Effector memory CD8-positive, alpha-beta T cell (primary cell): ENCODE data around the gene SH3YL1.

Source experiments
- ATAC-seq: fragments of 150-1000 bp; cut with Tn5 transposase; replicated peaks from 2 replicates; pipeline ENCODE4 v1.10.0; 2021; ENCODE audit warnings: mild to moderate bottlenecking, moderate library complexity
- DNase-seq, 3 experiments: peaks; one replicate each; pipeline ENCODE4 v3.0.0; 2021
- H3K27ac Mint-ChIP-seq, 2 donors: one replicate each; pipeline ENCODE4 v1.8.0; 2022; ENCODE audit warnings: mild to moderate bottlenecking in 2 of 2, mixed read lengths in 2 of 2, moderate library complexity in 2 of 2
- H3K27me3 Mint-ChIP-seq, 2 donors: one replicate each; pipeline ENCODE4 v1.8.0; 2022; ENCODE audit warnings: mixed read lengths in 2 of 2
- H3K36me3 Mint-ChIP-seq: one replicate; pipeline ENCODE4 v1.8.0; 2022; ENCODE audit warnings: mild to moderate bottlenecking, moderate library complexity, mixed read lengths; ENCODE audit not compliant: insufficient read depth
- H3K4me1 Mint-ChIP-seq, 2 donors: one replicate each; pipeline ENCODE4 v1.8.0; 2022; ENCODE audit warnings: low read depth in 2 of 2, mixed read lengths in 2 of 2
- H3K4me3 Mint-ChIP-seq, 2 donors: one replicate each; pipeline ENCODE4 v1.8.0; 2022; ENCODE audit warnings: mild to moderate bottlenecking in 2 of 2, mixed read lengths in 2 of 2, moderate library complexity in 2 of 2
- H3K9me3 Mint-ChIP-seq, 2 donors: one replicate each; pipeline ENCODE4 v1.8.0; 2022; ENCODE audit warnings: mixed read lengths in 2 of 2

Gene SH3YL1

DNA sequence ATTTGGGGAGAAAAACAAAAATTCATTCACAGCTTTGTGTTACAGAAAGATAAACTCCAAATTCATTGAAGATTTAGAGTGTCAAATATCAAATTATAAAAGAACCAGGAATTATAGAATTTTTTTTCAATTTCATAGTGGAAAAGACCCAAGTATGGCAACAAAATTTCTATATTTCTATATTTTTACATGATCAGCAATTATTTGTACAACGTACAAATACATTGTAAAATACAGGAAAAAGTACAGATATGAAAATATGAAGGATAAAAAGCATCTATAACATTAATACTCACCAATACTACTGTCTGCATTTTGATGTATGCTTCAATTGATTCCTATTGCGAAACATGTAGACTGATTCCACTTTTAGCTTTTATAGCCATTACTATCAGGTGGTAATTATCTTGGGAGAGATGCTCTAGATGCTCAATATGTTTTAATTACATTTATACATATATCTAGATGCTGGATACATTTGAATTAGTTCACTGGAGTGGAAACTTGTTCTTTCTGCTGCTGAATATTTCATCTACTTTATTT, 4.0 kb downstream of the SH3YL1 start:
- no peak for ATAC-seq
- Mint-ChIP-seq H3K36me3 (peaks cover 8% of the 10 kb centered on the region), H3K4me3 (no peak overlapping the region), H3K4me1 (peaks cover 2 to 4% of the 10 kb centered on the region in 2 donors), H3K9me3 (no peaks in the 10 kb centered on the region), H3K27ac (no peak overlapping the region), H3K27me3 (no peaks in the 10 kb centered on the region)
- DNase-seq, result no peak

DNA sequence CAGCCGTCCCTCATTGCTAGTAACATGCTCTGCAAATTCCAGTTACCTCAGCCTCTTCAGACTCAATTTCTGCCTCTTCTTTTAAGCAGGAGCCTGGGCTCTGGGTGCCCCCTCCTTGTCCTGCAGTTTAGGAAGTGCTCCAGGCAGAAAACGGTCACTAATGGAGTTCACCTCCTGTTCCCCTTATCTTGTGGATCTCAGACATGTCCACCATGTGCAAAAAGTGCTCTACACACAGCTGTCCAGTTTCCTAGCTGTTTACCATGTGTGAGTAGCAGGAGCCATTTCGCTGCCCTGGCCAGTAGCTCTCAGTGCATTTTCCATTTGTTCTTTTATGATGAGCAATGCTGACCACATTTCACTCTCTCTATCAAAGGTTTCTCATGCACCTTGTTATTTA, 4.9 kb downstream of the SH3YL1 start:
- H3K27me3 Mint-ChIP-seq, result no peaks in the 10 kb centered on the region
- H3K36me3 Mint-ChIP-seq, result peaks cover 3% of the 10 kb centered on the region
- ATAC-seq (no peak), DNase-seq (no peak)
- no peak overlapping the region for H3K27ac Mint-ChIP-seq
- H3K4me1 Mint-ChIP-seq, result no peaks in the 10 kb centered on the region
- no peaks in the 10 kb centered on the region for H3K9me3 Mint-ChIP-seq
- H3K4me3 Mint-ChIP-seq, result no peak overlapping the region

DNA sequence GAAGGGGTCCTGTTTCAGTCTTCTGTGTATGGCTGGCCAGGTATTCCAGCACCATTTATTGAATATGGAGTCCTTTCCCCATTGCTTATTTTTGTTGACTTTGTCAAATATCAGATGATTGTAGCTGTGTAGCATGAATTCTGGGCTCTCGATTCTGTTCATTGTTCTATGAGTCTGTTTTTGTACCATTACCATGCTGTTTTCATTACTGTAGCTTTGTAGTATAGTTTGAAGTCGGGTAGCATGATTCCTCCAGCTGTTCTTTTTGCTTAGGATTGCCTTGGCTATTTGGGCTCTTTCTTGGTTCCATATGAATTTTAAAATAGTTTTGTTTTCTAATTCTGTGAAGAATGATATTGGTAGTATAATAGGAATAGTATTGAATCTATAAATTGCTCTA, 6.0 kb downstream of the SH3YL1 start:
- H3K27me3 Mint-ChIP-seq, result no peaks in the 10 kb centered on the region
- no peaks in the 10 kb centered on the region for H3K9me3 Mint-ChIP-seq
- no peak for DNase-seq
- H3K4me3 Mint-ChIP-seq, result no peak overlapping the region
- H3K27ac Mint-ChIP-seq, result no peak overlapping the region
- peaks cover 3% of the 10 kb centered on the region for H3K36me3 Mint-ChIP-seq
- no peaks in the 10 kb centered on the region for H3K4me1 Mint-ChIP-seq
- ATAC-seq, result no peak

DNA sequence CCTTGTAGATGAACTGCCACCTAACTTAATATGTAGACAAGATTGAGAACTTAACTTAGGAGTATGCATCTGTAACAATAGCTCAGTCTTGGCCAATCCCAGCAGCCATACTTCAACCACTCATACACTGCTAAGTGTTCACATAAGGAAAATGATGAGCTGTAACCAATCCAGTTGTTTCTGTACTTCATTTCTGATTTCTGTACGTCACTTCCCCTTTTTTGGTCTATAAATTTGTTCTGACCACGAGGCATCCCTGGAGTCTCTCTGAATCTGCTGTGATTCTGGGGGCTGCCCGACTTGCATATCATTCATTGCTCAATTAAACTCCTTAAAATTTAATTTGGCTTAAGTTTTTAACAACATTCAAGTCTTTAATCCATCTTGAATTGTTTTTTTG, 6.4 kb downstream of the SH3YL1 start:
- no peaks in the 10 kb centered on the region for H3K27me3 Mint-ChIP-seq
- H3K4me3 Mint-ChIP-seq, result no peak overlapping the region
- H3K27ac Mint-ChIP-seq, result no peak overlapping the region
- H3K36me3 Mint-ChIP-seq, result peaks cover 3% of the 10 kb centered on the region
- H3K4me1 Mint-ChIP-seq, result no peaks in the 10 kb centered on the region
- DNase-seq, result no peak
- H3K9me3 Mint-ChIP-seq, result no peaks in the 10 kb centered on the region
- no peak for ATAC-seq

DNA sequence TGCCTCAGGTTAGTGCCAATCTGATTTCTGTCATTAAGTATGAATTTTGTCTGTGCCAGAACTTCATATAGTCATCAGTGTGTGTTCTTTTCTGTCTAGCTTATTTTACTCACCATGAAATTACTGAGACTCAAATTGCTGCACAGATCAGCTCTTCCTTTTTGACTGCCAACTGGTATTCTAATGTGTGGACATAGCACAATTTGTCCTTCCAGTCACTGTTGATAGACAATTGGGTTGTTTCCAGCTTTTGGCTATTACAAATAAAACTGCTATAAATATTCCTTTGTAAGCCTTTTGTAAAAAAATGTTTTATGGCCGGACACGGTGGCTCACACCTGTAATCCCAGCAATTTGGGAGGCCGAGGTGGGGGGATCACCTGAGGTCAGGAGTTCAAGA, 7.7 kb downstream of the SH3YL1 start:
- no peak overlapping the region for H3K27ac Mint-ChIP-seq
- no peak overlapping the region for H3K4me3 Mint-ChIP-seq
- H3K4me1 Mint-ChIP-seq, result no peaks in the 10 kb centered on the region
- H3K36me3 Mint-ChIP-seq, result peaks cover 3% of the 10 kb centered on the region
- no peaks in the 10 kb centered on the region for H3K9me3 Mint-ChIP-seq
- ATAC-seq (no peak), DNase-seq (no peak)
- no peaks in the 10 kb centered on the region for H3K27me3 Mint-ChIP-seq

DNA sequence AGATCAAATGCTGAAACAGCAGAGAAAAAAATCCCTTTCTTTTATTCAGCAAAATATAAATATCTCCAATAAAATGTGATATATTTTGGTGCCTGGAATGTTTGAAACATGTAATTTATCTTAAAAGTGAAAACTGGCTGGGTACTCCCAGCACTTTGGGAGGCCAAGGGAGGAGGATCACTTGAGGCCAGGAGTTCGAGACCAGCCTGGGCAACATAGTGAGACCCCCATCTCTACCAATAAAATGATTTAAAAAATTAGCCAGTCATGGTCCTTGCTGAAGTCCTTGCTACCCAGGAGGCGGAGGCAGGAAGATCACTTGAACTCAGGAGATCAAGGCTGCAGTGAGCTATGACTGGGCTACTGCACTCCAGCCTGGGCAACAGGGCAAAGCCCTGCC, 8.6 kb downstream of the SH3YL1 start:
- Mint-ChIP-seq H3K27ac (no peak overlapping the region), H3K9me3 (no peaks in the 10 kb centered on the region), H3K4me3 (no peak overlapping the region), H3K36me3 (peaks cover 3% of the 10 kb centered on the region), H3K4me1 (no peaks in the 10 kb centered on the region), H3K27me3 (no peaks in the 10 kb centered on the region)
- ATAC-seq (no peak), DNase-seq (no peak)

DNA sequence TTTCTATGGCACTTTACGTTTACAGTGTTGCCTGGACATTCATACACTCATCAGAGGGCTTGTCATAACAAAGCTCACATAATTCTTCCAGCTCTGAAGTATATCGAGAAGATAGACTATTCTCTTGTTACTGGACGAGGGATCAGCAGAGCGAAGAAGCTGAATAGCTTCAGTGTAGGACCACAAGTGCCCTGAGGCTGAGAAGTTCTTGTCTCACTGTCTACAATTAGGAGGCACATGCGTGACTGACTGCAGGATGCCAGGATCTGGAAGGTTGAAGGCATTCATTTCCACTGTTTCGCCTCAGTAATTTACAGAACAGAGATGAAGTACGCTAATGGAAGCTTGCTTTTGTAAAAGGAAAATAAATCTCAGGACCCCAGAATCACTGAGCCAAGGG, 9.6 kb downstream of the SH3YL1 start:
- Mint-ChIP-seq H3K27ac (no peak overlapping the region), H3K27me3 (no peaks in the 10 kb centered on the region), H3K4me3 (no peak overlapping the region), H3K4me1 (no peaks in the 10 kb centered on the region), H3K9me3 (no peaks in the 10 kb centered on the region), H3K36me3 (peaks cover 3% of the 10 kb centered on the region)
- DNase-seq (no peak), ATAC-seq (no peak)

DNA sequence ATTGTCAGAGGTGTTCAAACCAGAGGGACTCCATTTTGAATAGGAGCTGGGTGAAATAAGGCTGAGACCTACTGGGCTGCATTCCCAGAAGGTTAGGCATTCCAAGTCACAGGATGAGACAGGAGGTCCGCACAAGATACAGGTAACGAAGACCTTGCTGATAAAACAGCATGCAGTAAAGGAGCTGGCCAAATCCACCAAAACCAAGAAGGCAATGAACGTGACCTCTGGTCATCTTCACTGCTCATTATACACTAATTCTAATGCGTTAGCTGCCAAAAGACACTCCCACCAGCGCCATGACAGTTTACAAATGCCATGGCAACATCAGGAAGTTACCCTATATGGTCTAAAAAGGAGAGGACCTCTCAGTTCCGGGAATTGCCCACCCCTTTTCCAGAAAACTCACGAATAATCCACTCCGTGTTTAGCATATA, 10.6 kb downstream of the SH3YL1 start:
- Mint-ChIP-seq H3K36me3 (no peaks in the 10 kb centered on the region), H3K4me1 (no peaks in the 10 kb centered on the region), H3K27me3 (no peaks in the 10 kb centered on the region), H3K9me3 (no peaks in the 10 kb centered on the region), H3K4me3 (no peak overlapping the region), H3K27ac (no peak overlapping the region)
- ATAC-seq (no peak), DNase-seq (no peak)

DNA sequence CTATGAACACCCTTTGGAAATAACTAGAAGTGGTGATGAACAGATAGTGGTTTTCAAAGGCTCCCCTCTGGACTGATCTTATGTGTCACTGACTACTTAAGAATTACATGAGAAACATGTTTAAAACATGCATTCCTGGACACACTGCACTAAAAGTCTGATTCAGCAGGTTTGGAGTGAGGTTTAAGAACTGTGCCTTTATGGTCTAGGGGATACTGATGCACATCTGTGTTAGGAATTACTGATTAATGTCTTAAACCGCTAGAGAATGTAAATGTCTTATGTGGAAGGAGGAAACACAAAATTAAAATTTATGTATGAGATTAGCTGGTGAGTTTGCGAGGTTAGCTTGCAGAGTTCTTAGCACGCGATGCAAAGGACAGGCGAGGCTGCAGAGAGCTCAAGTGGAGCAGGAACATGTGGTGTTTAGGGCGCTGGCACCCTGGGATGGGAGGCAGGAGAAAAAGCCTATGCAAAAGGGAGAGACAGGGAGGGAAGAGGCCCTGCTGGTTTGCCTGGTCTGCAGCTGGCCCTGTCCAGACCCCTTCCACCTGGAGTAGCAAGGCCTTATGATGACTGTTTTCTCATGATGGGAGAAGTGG, 11.7 kb downstream of the SH3YL1 start:
- no peak for ATAC-seq
- Mint-ChIP-seq H3K36me3 (peaks cover under 1% of the 10 kb centered on the region), H3K4me1 (no peaks in the 10 kb centered on the region), H3K27me3 (no peaks in the 10 kb centered on the region), H3K27ac (peak overlapping the region in 1 of 2 donors; percentile 5), H3K9me3 (no peaks in the 10 kb centered on the region), H3K4me3 (no peak overlapping the region)
- no peak for DNase-seq

DNA sequence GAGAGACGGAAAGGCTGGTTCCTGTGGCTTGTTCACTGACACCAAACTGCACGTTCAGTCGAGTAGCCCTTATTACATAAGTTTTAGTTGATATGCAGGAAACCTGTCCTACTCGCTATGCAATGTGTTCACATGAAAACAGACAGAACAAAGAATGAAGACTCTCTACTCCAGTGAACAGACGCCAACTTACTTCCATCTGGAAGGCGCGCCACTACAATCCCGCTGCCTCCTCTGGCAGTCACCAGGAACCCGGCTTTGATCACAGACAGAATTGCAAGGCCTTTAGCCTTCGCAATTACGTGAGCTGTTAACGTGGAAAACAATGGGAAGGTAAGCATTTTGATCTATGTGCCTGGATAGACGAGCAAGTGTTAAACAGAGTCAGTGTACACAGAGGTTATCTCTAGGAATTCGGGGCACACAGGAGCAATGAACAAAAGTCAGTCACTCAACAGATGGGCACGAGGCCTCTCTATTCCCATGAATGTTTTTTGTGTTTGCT, 14.2 kb downstream of the SH3YL1 start:
- DNase-seq, result no peak
- Mint-ChIP-seq H3K36me3 (peaks cover 4% of the 10 kb centered on the region), H3K27me3 (no peaks in the 10 kb centered on the region), H3K4me3 (no peak overlapping the region), H3K4me1 (peaks cover 3 to 5% of the 10 kb centered on the region in 2 donors), H3K27ac (no peak overlapping the region), H3K9me3 (no peaks in the 10 kb centered on the region)
- no peak for ATAC-seq

DNA sequence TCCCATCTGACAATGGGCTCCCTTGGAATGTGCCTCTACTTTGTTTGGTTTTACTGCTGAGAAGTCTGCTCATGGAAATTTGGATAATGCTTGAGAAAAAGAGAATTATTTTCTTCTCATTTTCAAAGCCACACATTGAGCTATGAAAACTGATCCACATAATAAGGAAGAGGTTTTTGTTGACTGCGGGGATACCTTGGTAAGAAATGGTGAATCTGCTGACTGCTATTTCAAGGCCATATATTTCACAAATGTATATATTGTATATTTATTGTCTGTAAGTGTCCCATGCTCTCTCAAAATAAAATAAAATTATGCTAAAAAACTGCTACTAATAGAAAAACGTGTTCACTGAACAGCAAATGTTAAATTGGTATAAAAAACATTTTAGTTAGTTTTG, 15.1 kb downstream of the SH3YL1 start:
- no peak overlapping the region for H3K4me3 Mint-ChIP-seq
- H3K9me3 Mint-ChIP-seq, result no peaks in the 10 kb centered on the region
- no peak overlapping the region for H3K27ac Mint-ChIP-seq
- no peaks in the 10 kb centered on the region for H3K27me3 Mint-ChIP-seq
- peaks cover 4% of the 10 kb centered on the region for H3K36me3 Mint-ChIP-seq
- DNase-seq (no peak), ATAC-seq (no peak)
- H3K4me1 Mint-ChIP-seq, result peaks cover 3 to 5% of the 10 kb centered on the region in 2 donors

DNA sequence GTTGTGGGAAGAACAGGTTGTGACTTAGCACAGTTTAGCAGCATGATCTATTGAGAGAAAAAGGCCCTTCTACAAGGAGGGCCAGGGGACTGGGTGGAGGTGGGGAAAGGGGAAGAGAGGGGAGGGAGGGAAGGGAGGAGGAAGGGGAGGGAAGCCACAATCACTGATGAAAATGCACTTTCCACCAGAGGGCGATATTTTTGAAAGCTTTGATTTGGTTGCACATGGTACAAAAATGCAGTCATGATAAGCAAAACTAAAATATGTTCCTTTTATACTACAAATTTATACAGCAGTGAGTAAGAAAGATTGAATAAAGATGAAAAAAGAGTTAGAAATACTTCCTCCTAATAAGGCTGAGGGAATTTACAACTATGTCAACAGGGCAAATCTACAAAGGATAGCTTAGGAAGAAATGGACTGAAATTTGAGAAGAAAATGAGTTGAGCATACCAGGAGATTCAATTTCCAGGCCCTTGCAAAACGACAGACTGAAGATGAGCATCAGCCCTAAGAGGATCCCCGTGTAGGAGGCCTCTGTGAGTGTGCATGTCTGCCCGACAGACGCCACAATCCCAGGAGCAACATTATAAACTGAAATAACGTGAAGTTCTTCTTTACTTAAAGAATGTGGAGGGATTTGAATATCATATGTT, 17.2 kb downstream of the SH3YL1 start:
- H3K27me3 Mint-ChIP-seq, result no peaks in the 10 kb centered on the region
- peak; percentile 31 to 38 (median 37) for DNase-seq
- H3K9me3 Mint-ChIP-seq, result no peaks in the 10 kb centered on the region
- H3K4me1 Mint-ChIP-seq, result peaks cover 3 to 5% of the 10 kb centered on the region in 2 donors
- peak; percentile 37 for ATAC-seq
- peaks cover 4% of the 10 kb centered on the region for H3K36me3 Mint-ChIP-seq
- no peak overlapping the region for H3K4me3 Mint-ChIP-seq
- no peak overlapping the region for H3K27ac Mint-ChIP-seq

DNA sequence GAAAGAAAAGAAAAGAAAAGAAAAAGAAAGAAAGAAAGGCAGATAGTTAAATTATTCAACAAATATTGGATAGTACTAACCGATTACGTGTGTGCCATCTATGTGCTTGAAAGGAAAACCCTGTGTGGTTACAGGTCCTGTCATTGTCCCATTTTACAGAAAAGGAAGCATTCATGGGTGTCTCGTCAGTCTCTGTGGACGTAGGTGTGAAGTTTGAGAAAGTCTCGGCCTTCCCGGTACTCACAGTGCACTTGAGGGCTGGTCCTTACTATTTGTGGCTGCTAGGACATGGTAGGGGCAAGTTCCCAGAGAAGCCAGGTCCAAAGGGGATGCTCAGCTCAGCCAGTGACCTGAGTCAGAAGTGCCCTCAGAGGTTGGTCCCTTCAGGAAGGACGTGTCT, 19.3 kb downstream of the SH3YL1 start:
- Mint-ChIP-seq H3K27me3 (no peaks in the 10 kb centered on the region), H3K4me3 (no peak overlapping the region), H3K9me3 (no peaks in the 10 kb centered on the region), H3K27ac (no peak overlapping the region), H3K4me1 (peaks cover 3 to 9% of the 10 kb centered on the region in 2 donors), H3K36me3 (peaks cover 12% of the 10 kb centered on the region)
- DNase-seq, result no peak
- ATAC-seq, result no peak

DNA sequence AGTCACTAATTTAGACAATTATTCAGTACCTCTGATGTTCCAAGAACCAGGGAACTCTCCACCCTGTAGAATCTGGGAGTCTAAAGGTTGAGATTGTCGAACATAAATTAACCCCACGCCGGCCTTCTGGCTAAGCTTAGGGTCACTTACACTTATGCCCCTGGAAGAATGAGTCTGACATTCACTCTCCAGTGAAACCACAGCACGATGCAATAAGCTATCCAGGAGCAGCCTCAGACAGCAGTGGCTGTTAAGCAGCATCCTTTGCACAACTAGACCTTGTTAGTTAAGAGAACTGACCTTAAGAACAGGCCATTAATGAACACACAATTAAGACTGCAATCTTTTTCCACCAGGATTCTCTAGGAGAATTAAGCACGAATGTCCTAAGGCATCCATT, 25.0 kb downstream of the SH3YL1 start:
- DNase-seq, result no peak
- Mint-ChIP-seq H3K4me3 (no peak overlapping the region), H3K27ac (peak overlapping the region; percentile 21 to 78), H3K9me3 (no peaks in the 10 kb centered on the region), H3K4me1 (peaks cover 11 to 21% of the 10 kb centered on the region in 2 donors), H3K27me3 (no peaks in the 10 kb centered on the region), H3K36me3 (peaks cover 8% of the 10 kb centered on the region)
- no peak for ATAC-seq
